HG03095 (cell line): Measurements from ENCODE around the gene PSG11.
"Not testable (repeated sequence)": the region's sequence is repeated elsewhere in the genome, so short reads cannot be mapped to it uniquely, and the experiment has no call there.

Experiments used
- ATAC-seq: cut with Tn5 transposase; IDR thresholded peaks from one replicate; pipeline ENCODE4 v1.9.1; 2021; ENCODE audit warnings: moderate library complexity; ENCODE audit not compliant: unreplicated experiment

PSG11 gene

GRCh38 chr19:42989186-42989585, 37.1 kb downstream of the PSG11 start:
- ATAC-seq = not testable (repeated sequence)

- ATAC-seq = not testable (repeated sequence)
Observed at GRCh38 chr19:42988206-42988605, 38.1 kb downstream of the PSG11 start.

- ATAC-seq = no peak
Observed at GRCh38 chr19:42985588-42985987, 40.7 kb downstream of the PSG11 start.

GRCh38 chr19:42982111-42982510, 44.2 kb downstream of the PSG11 start:
- ATAC-seq = not testable (repeated sequence)

GRCh38 chr19:42971451-42971850, 54.8 kb downstream of the PSG11 start:
- ATAC-seq = not testable (repeated sequence)

GRCh38 chr19:42965176-42965575, 61.1 kb downstream of the PSG11 start:
- no peak for ATAC-seq

- no peak for ATAC-seq
Observed at GRCh38 chr19:42961119-42961518, 65.2 kb downstream of the PSG11 start.
